ENCODE data around the gene DDX54.

GRCh38 chr12:113152196-113152834 is 33.0 kb downstream of the DDX54 start:
- TF ChIP-seq EZH2 (IDR thresholded peaks at IDR 0.05; ENCODE audit: insufficient read depth, poor library complexity, severe bottlenecking) (no peak), EZH2phosphoT487 (IDR thresholded peaks at IDR 0.05; ENCODE audit: insufficient read depth, low read depth) (no peak)
